KMS-11 (cell line): Measurements from ENCODE around the gene DOCK10.
"Not testable (repeated sequence)": the region's sequence is repeated elsewhere in the genome, so short reads cannot be mapped to it uniquely, and the experiment has no call there.

Experiments used
- H2AFZ ChIP-seq: fragments of 200-600 bp; sonication (generic); 2 replicates; pipeline ENCODE4 v1.6.1; 2016; ENCODE audit warnings: antibody characterized with exemption, mixed run types, low read depth
- H3K27ac ChIP-seq: fragments of 200-600 bp; sonication (generic); 2 replicates; pipeline ENCODE4 v1.6.1; 2016; ENCODE audit warnings: mild to moderate bottlenecking, mixed run types
- H3K27me3 ChIP-seq: fragments of 200-600 bp; sonication (generic); 2 replicates; pipeline ENCODE4 v1.6.1; 2017; ENCODE audit warnings: mild to moderate bottlenecking, low read depth, mixed run types, moderate library complexity; ENCODE audit not compliant: insufficient read depth
- H3K36me3 ChIP-seq: fragments of 200-600 bp; sonication (generic); 2 replicates; pipeline ENCODE4 v1.6.1; 2017; ENCODE audit warnings: mild to moderate bottlenecking, mixed run types; ENCODE audit not compliant: insufficient read depth
- H3K4me1 ChIP-seq: fragments of 200-600 bp; sonication (generic); 2 replicates; pipeline ENCODE4 v1.6.1; 2016; ENCODE audit warnings: mild to moderate bottlenecking, low read depth, mixed run types; ENCODE audit not compliant: poor library complexity, severe bottlenecking
- H3K4me2 ChIP-seq: fragments of 200-600 bp; sonication (generic); 2 replicates; pipeline ENCODE4 v1.7.0; 2016; ENCODE audit warnings: mild to moderate bottlenecking, mixed run types
- H3K4me3 ChIP-seq: fragments of 200-600 bp; sonication (generic); IDR thresholded peaks from 2 replicates; pipeline ENCODE4 v1.6.1; 2017; ENCODE audit warnings: low read depth, low read length, mixed read lengths; ENCODE audit not compliant: insufficient read depth
- H3K79me2 ChIP-seq: fragments of 200-600 bp; sonication (generic); 2 replicates; pipeline ENCODE4 v1.6.1; 2016; ENCODE audit warnings: low read depth, mixed run types; ENCODE audit not compliant: insufficient read depth
- H3K9ac ChIP-seq: fragments of 200-600 bp; sonication (generic); 2 replicates; pipeline ENCODE4 v1.6.1; 2016; ENCODE audit warnings: mild to moderate bottlenecking, mixed run types
- H4K20me1 ChIP-seq: fragments of 200-600 bp; sonication (generic); 2 replicates; pipeline ENCODE4 v1.6.1; 2016; ENCODE audit warnings: mild to moderate bottlenecking, mixed run types; ENCODE audit not compliant: insufficient read depth
- CTCF ChIP-seq: fragments of 200-600 bp; sonication (generic); conservative IDR thresholded peaks from 2 replicates; pipeline ENCODE4 v1.6.1; 2017; ENCODE audit warnings: low read depth, mild to moderate bottlenecking, antibody characterized with exemption, low read length, moderate library complexity, mixed read lengths

Gene DOCK10

GRCh38 chr2:225056330-225057073, 14.2 kb upstream of the DOCK10 start:
- H3K4me3 ChIP-seq: no peak overlapping the region
- no peak overlapping the region for H2AFZ ChIP-seq
- no peaks in the 10 kb centered on the region for H3K27me3 ChIP-seq
- no peak overlapping the region for H3K4me2 ChIP-seq
- peaks cover 6% of the 10 kb centered on the region for H3K4me1 ChIP-seq
- no peak for TF ChIP-seq CTCF
- no peaks in the 10 kb centered on the region for H4K20me1 ChIP-seq
- no peak overlapping the region for H3K27ac ChIP-seq
- no peaks in the 10 kb centered on the region for H3K79me2 ChIP-seq
- no peak overlapping the region for H3K9ac ChIP-seq
- H3K36me3 ChIP-seq: no peaks in the 10 kb centered on the region

- TF ChIP-seq CTCF: no peak
- H3K4me1 ChIP-seq: peaks cover 6% of the 10 kb centered on the region
- H2AFZ ChIP-seq: no peak overlapping the region
- no peaks in the 10 kb centered on the region for H4K20me1 ChIP-seq
- no peaks in the 10 kb centered on the region for H3K79me2 ChIP-seq
- no peak overlapping the region for H3K4me2 ChIP-seq
- H3K27ac ChIP-seq: no peak overlapping the region
- H3K9ac ChIP-seq: no peak overlapping the region
- no peaks in the 10 kb centered on the region for H3K36me3 ChIP-seq
- no peak overlapping the region for H3K4me3 ChIP-seq
- H3K27me3 ChIP-seq: no peaks in the 10 kb centered on the region
These were observed 13.4 kb upstream of the DOCK10 start for GRCh38 chr2:225055714-225056113.

GRCh38 chr2:225052703-225053102, 10.4 kb upstream of the DOCK10 start:
- H3K79me2 ChIP-seq: no peaks in the 10 kb centered on the region
- no peak overlapping the region for H2AFZ ChIP-seq
- no peaks in the 10 kb centered on the region for H3K36me3 ChIP-seq
- no peak overlapping the region for H3K9ac ChIP-seq
- no peak overlapping the region for H3K4me3 ChIP-seq
- peaks cover 6% of the 10 kb centered on the region for H3K4me1 ChIP-seq
- TF ChIP-seq CTCF: no peak
- H3K27me3 ChIP-seq: no peaks in the 10 kb centered on the region
- H4K20me1 ChIP-seq: no peaks in the 10 kb centered on the region
- no peak overlapping the region for H3K4me2 ChIP-seq
- H3K27ac ChIP-seq: no peak overlapping the region

- H3K27me3 ChIP-seq, H3K4me3 ChIP-seq, H3K79me2 ChIP-seq: not testable (repeated sequence)
These were observed 5.2 kb upstream of the DOCK10 start for GRCh38 chr2:225047502-225047901.

GRCh38 chr2:225042800-225043167, 516 bp upstream of the DOCK10 start:
- no peak for TF ChIP-seq CTCF
- Histone ChIP-seq H3K27ac (no peak overlapping the region), H4K20me1 (no peaks in the 10 kb centered on the region), H3K36me3 (no peaks in the 10 kb centered on the region), H3K9ac (no peak overlapping the region; the same call in 1 of the 2 replicates), H3K4me3 (no peak overlapping the region), H3K27me3 (no peaks in the 10 kb centered on the region), H3K4me1 (peaks cover 13% of the 10 kb centered on the region), H2AFZ (peak overlapping the region; percentile 81; the same call in 1 of the 2 replicates), H3K79me2 (no peaks in the 10 kb centered on the region), H3K4me2 (peak overlapping the region; percentile 51)

More at GRCh38 chr2:225047502-225047901, 5.2 kb upstream of the DOCK10 start:
- H4K20me1 ChIP-seq, H3K4me1 ChIP-seq, H3K9ac ChIP-seq, H3K27ac ChIP-seq, H2AFZ ChIP-seq, H3K4me2 ChIP-seq, H3K36me3 ChIP-seq: not testable (repeated sequence)
